NT2/D1 (cell line): ENCODE results near the gene PDHX.

Experiments
- SUZ12 ChIP-seq: IDR thresholded peaks from 2 replicates; pipeline ENCODE4 v1.6.1; 2011; ENCODE audit not compliant: insufficient read length, insufficient read depth; ENCODE audit errors: extremely low read depth
- YY1 ChIP-seq: IDR thresholded peaks from 2 replicates; pipeline ENCODE4 v1.6.1; 2011; ENCODE audit not compliant: insufficient read length, insufficient read depth
- ZNF274 ChIP-seq: IDR thresholded peaks from 2 replicates; pipeline ENCODE4 v1.6.1; 2011; ENCODE audit warnings: mild to moderate bottlenecking, low read depth, low read length

DNA sequence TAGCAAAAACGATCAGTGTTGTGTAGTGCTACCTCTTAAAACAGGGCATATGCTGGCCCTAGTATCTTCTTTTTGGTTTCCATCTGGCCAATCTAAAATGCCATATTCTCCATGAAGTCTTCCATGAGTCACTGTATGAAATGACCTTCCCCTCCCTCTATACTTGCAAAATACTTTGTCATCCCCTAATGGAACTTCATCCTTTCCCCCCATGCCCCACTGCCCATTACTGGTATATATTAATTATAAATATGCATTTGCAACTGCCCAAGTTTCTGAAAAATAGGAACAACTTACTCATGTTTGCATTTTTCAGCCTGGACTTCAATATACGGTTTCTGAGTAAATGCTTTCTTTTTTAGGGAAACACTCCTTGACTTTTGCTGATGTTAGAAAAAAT is 4.7 kb upstream of the PDHX start:
- TF ChIP-seq YY1 (no peak), ZNF274 (no peak), SUZ12 (no peak)
